ENCODE data around the gene CMTM4.
"Not testable (repeated sequence)": the region's sequence is repeated elsewhere in the genome, so short reads cannot be mapped to it uniquely, and the experiment has no call there.

CMTM4 gene

DNA sequence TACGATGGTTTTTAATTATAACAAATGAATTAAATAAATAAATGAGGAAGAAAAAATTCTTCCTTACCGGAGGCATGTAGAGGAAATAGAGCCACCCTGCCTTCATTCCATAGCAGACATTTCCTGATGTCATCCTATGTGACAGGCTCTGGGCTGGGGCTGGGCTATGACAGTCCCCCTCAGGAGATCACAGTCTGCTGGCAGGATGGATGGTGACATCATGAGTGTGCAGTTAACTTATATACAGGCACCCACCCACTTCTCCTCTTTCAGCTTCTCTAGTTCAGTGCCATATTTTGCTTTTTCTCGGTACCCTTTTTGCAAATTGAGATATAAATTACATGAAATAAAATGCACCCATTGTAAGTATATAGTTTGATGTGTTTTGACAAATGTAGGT, 98.4 kb downstream of the CMTM4 start:
- ATAC-seq, result no peak
- TF ChIP-seq, protein P1, sequence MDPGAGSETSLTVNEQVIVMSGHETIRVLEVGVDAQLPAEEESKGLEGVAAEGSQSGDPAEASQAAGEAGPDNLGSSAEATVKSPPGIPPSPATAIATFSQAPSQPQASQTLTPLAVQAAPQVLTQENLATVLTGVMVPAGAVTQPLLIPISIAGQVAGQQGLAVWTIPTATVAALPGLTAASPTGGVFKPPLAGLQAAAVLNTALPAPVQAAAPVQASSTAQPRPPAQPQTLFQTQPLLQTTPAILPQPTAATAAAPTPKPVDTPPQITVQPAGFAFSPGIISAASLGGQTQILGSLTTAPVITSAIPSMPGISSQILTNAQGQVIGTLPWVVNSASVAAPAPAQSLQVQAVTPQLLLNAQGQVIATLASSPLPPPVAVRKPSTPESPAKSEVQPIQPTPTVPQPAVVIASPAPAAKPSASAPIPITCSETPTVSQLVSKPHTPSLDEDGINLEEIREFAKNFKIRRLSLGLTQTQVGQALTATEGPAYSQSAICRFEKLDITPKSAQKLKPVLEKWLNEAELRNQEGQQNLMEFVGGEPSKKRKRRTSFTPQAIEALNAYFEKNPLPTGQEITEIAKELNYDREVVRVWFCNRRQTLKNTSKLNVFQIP (CRISPR knock-in tag; IDR thresholded peaks at IDR 0.05; ENCODE audit: borderline replicate concordance, low read depth), result no peak
- TF ChIP-seq ZNF70 (CRISPR knock-in tag; IDR thresholded peaks at IDR 0.05), result no peak
- no peak for TF ChIP-seq ESRRG (CRISPR knock-in tag; IDR thresholded peaks at IDR 0.05)
- no peak for TF ChIP-seq TOX (CRISPR knock-in tag; IDR thresholded peaks at IDR 0.05; ENCODE audit: borderline replicate concordance)
- no peak for TF ChIP-seq ZFP30 (CRISPR knock-in tag; IDR thresholded peaks at IDR 0.05)
- no peak for TF ChIP-seq PPARA (CRISPR knock-in tag; IDR thresholded peaks at IDR 0.05; ENCODE audit: borderline replicate concordance)
- TF ChIP-seq GLIS3 (CRISPR knock-in tag; IDR thresholded peaks at IDR 0.05), result no peak
- TF ChIP-seq TCF4 (CRISPR knock-in tag; IDR thresholded peaks at IDR 0.05; ENCODE audit: borderline replicate concordance), result no peak
- no peak for TF ChIP-seq ISL1 (CRISPR knock-in tag; IDR thresholded peaks at IDR 0.05)
- TF ChIP-seq BACH2 (CRISPR knock-in tag; IDR thresholded peaks at IDR 0.05; ENCODE audit: borderline replicate concordance), result no peak
- no peak for TF ChIP-seq ZNF8 (CRISPR knock-in tag; IDR thresholded peaks at IDR 0.05)
- TF ChIP-seq CSDC2 (CRISPR knock-in tag; IDR thresholded peaks at IDR 0.05), result no peak
- no peak for TF ChIP-seq ZFP3 (CRISPR knock-in tag; IDR thresholded peaks at IDR 0.05)
- no peak for TF ChIP-seq RARB (CRISPR knock-in tag; IDR thresholded peaks at IDR 0.05)
- TF ChIP-seq, protein P2, sequence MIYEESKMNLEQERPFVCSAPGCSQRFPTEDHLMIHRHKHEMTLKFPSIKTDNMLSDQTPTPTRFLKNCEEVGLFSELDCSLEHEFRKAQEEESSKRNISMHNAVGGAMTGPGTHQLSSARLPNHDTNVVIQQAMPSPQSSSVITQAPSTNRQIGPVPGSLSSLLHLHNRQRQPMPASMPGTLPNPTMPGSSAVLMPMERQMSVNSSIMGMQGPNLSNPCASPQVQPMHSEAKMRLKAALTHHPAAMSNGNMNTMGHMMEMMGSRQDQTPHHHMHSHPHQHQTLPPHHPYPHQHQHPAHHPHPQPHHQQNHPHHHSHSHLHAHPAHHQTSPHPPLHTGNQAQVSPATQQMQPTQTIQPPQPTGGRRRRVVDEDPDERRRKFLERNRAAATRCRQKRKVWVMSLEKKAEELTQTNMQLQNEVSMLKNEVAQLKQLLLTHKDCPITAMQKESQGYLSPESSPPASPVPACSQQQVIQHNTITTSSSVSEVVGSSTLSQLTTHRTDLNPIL (CRISPR knock-in tag; IDR thresholded peaks at IDR 0.05; ENCODE audit: low read depth), result no peak
- TF ChIP-seq OSR1 (CRISPR knock-in tag; IDR thresholded peaks at IDR 0.05), result no peak
- TF ChIP-seq CSRNP3 (CRISPR knock-in tag; IDR thresholded peaks at IDR 0.05), result no peak
- no peak for TF ChIP-seq ZC3H10 (CRISPR knock-in tag; IDR thresholded peaks at IDR 0.05)
- TF ChIP-seq SNAI2 (CRISPR knock-in tag; IDR thresholded peaks at IDR 0.05), result no peak

DNA sequence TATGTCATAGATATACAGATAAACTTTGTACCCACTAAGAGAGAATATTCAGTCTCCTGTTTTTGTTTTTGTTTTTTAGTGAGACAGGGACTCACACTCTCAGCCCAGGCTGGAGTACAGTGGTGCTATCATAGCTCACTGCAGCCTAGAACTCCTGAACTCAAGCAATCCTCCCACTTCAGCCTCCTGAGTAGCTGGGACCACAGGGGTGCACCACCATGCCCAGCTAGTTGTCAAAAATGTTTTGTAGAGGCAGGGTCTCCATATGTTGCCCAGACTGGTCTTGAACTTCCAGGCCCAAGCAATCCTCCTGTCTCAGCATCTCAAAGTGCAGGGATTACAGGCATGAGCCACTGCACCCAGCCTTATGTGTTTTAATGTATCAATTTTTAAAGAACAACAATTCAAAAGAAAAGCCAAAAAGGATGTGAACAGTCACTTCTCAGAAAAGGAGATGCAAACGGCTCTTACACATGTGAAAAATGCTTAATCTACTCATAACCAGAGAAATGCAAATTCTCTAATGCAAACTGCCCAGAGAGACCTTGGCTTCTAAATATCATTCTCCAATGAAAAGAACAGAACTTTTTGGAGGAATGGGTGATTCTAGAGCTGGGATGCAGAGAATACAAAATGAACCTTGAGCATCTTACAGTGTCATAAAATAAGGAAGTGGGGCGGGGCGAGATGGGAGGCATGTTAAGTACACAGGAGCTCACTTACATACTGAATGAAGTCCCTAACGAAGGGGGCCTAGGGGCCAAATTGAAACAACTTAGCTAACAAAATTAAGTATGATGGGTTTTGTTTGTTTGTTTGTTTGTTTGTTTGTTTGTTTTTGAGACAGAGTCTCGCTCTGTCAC, 99.3 kb downstream of the CMTM4 start:
- no peak for TF ChIP-seq CSDC2 (CRISPR knock-in tag; IDR thresholded peaks at IDR 0.05)
- TF ChIP-seq CSRNP3 (CRISPR knock-in tag; IDR thresholded peaks at IDR 0.05), result no peak
- ATAC-seq, result no peak

- ATAC-seq, result not testable (repeated sequence)
These were observed 100.0 kb downstream of the CMTM4 start for GRCh38 chr16:66596559-66596958.

DNA sequence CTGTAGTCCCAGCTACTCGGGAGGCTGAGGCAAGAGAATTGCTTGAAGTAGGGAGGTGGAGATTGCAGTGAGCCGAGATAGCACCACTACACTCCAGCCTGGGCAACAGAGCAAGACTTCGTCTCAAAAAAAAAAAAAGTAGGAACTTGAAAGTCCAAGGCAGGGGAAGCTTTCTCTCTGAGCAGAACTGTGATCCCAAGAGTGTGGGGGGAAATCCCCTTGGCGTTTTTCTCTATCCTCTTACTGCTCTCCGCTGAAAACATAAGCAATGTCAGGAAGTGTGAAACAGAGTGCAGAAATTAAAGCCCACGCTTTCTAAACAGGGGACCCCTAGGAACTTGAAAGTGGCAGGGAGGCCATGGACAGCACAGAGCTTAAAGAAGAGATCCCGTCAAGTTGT, 101.8 kb downstream of the CMTM4 start:
- ATAC-seq, result no peak
- TF ChIP-seq, protein P2 (CRISPR knock-in tag; IDR thresholded peaks at IDR 0.05; ENCODE audit: low read depth), result no peak
- TF ChIP-seq ZC3H10 (CRISPR knock-in tag; IDR thresholded peaks at IDR 0.05) (no peak), TOX (CRISPR knock-in tag; IDR thresholded peaks at IDR 0.05; ENCODE audit: borderline replicate concordance) (no peak), TCF4 (CRISPR knock-in tag; IDR thresholded peaks at IDR 0.05; ENCODE audit: borderline replicate concordance) (no peak), BACH2 (CRISPR knock-in tag; IDR thresholded peaks at IDR 0.05; ENCODE audit: borderline replicate concordance) (no peak), OSR1 (CRISPR knock-in tag; IDR thresholded peaks at IDR 0.05) (no peak), ARNTL (CRISPR knock-in tag; IDR thresholded peaks at IDR 0.05; ENCODE audit: borderline replicate concordance, low read depth) (no peak), ISL1 (CRISPR knock-in tag; IDR thresholded peaks at IDR 0.05) (no peak)
